Measurements from ENCODE around the gene CACNG8. TPM values are rescaled to one million over a fixed set of nuclear protein-coding genes. Genes with fewer than 3 reads are reported as not detected.

CACNG8 gene
- total RNA-seq, 4 donors from 2014 or later, result not detected

GRCh38 chr19:53953383-53953782 is 9.4 kb upstream of the CACNG8 start:
- TF ChIP-seq CTCF (IDR thresholded peaks at IDR 0.05), result no peak
- DNase-seq (ENCODE audit: low spot score) (no peak), ATAC-seq (ENCODE audit: low FRiP score) (no peak)

- TF ChIP-seq CTCF (IDR thresholded peaks at IDR 0.05), result no peak
- DNase-seq (ENCODE audit: low spot score) (no peak), ATAC-seq (ENCODE audit: low FRiP score) (no peak)
Measured at GRCh38 chr19:53957448-53958167, 5.1 kb upstream of the CACNG8 start.

DNA sequence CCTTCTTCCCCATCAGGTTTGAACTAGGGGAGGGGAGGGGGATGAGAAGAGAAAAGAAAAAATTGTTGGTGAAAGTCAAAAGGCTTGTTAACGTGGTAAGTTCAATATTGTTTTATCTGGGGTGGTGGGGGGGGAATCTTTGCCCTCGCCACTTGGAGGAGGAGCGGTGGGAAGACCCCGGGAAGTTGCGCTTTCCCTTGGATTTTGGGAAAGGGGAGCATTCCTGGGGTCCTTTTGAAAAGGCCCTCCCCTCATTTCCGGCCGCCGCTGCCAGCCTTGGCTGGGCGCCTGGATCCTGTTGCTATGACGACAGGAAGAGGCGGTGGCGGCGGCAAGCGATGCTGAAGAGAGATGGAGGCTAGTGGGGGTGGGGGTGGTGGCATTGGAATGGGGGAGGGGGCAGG is 4.6 kb upstream of the CACNG8 start:
- DNase-seq (ENCODE audit: low spot score) (no peak), ATAC-seq (ENCODE audit: low FRiP score) (no peak)
- no peak for TF ChIP-seq CTCF (IDR thresholded peaks at IDR 0.05)

DNA sequence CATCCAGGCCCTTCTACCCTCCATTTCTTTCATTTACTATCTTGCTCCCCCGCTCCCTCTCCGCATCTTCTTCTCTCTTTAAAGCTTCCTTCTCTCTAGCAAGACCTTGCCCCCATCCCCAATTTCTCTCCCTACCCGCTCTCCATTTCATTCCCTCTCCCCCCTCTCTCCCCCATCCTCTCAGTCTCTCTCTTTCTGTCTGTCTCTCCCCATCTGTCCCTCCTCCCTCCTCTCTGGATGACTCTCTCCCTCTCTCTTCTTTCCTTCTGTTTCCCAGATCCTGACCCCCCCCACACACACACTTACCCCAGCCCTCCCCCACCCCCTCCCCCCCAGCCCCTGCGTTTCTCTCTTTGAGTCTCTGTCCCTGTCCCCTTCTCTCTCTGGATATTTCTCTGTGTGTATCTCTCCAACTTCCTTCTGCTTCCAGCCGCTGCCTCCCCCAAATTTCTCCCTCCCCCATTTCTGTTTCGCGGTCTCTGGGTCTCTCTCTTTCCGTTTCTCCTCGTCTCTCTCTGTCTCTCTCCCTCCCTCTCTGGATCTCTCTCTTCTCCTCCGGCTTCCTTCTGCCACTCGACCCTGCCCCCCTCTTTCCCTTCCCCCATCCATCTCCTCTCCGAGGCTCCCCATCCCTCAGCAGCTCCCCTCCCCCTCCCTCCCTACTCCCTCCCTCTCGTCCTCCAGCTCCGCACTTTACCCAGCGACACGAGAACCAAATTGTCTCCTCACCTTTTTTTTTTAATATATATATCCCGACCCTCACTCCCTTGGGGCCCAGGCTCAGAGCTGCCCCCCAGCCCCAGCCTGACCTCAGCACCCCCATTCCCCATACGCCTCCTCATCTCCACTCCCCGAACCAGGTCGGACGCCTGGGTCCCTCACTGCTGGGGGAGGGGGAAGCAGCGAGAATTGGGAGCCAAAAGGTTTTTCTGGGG is 3.6 kb upstream of the CACNG8 start:
- DNase-seq (ENCODE audit: low spot score), result no peak
- TF ChIP-seq CTCF (IDR thresholded peaks at IDR 0.05), result no peak
- ATAC-seq (ENCODE audit: low FRiP score), result no peak

GRCh38 chr19:53960187-53960586 is 2.5 kb upstream of the CACNG8 start:
- DNase-seq (ENCODE audit: low spot score) (no peak), ATAC-seq (ENCODE audit: low FRiP score) (no peak)
- TF ChIP-seq CTCF (IDR thresholded peaks at IDR 0.05), result no peak

DNA sequence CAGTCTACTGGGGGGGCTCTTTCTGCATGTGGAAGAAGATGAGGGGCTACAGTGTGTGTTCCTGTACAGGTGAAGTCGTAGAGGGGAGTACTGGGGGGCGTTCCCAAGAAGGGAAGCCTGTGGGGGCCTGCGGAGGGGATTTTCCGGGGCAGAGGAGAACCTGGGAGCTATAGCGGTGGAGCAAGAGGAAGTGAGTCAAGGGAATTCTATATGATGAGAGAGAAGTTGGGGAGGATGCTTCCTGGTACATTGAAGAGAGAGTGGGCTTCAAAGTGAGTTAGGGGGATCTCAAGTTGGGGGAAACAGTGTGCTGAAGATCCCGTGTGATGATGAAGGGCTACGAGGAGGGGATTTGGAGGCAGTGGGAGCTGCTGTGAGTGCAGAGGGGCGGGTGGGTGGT is 1.9 kb upstream of the CACNG8 start:
- DNase-seq (ENCODE audit: low spot score), result no peak
- no peak for TF ChIP-seq CTCF (IDR thresholded peaks at IDR 0.05)
- no peak for ATAC-seq (ENCODE audit: low FRiP score)

Measured in omental fat pad (tissue), 4 donors.